ENCODE data around the gene OR2A12.

- TF ChIP-seq, protein P1, sequence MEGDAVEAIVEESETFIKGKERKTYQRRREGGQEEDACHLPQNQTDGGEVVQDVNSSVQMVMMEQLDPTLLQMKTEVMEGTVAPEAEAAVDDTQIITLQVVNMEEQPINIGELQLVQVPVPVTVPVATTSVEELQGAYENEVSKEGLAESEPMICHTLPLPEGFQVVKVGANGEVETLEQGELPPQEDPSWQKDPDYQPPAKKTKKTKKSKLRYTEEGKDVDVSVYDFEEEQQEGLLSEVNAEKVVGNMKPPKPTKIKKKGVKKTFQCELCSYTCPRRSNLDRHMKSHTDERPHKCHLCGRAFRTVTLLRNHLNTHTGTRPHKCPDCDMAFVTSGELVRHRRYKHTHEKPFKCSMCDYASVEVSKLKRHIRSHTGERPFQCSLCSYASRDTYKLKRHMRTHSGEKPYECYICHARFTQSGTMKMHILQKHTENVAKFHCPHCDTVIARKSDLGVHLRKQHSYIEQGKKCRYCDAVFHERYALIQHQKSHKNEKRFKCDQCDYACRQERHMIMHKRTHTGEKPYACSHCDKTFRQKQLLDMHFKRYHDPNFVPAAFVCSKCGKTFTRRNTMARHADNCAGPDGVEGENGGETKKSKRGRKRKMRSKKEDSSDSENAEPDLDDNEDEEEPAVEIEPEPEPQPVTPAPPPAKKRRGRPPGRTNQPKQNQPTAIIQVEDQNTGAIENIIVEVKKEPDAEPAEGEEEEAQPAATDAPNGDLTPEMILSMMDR (conservative IDR thresholded peaks at IDR 0.05; ENCODE audit: low read length), result no peak
- TF ChIP-seq EZH2phosphoT487 (IDR thresholded peaks at IDR 0.05; ENCODE audit: borderline replicate concordance), result no peak
Measured at GRCh38 chr7:144137501-144137900, 51.4 kb downstream of the OR2A12 start.

Data from Loucy (cell line).